ENCODE data around the gene STK10.

The STK10 gene

DNA sequence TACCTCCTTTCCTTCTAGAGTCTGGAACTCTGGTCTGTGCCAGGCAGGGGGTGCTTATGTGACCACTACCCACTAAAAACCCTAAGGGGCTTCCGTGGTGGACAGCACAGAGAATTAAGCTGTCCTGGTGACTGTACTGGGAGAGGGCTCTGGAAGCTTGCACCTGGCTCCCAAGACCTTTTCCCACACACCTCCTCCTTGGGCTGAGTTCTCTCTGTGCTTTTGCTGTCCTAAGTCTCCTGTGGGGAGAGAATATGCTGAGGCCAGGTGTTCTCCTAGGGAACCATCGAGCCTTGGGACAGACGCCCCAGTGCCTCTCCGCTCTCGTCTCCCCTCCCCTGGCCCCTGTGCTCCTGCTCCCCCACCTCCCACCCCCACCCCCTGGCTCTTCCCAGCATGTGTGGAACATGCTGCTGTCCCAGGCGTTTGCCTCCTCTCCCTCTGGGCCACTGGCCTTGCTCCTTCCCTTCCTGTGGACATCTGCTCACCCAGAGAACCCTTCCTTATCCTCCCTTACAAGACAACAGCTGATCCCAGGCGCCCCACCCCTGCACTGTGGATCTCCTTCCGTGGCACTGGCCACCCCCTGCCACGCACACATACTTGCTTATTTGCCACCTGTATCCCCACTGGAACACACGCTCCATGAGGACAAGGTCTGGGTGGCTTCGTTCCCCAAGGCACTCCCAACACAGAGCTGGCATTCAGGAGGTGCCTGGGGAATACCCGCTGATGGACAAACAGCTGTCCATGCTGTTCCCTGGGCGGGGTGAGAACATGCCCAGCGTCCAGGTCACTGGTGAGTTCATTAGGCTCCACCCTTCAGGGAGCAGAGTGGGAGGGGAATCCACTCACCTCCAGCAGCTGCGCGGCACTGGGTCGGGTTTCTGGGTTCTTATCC, 83.0 kb downstream of the STK10 start:
- DNase-seq, result no peak

DNA sequence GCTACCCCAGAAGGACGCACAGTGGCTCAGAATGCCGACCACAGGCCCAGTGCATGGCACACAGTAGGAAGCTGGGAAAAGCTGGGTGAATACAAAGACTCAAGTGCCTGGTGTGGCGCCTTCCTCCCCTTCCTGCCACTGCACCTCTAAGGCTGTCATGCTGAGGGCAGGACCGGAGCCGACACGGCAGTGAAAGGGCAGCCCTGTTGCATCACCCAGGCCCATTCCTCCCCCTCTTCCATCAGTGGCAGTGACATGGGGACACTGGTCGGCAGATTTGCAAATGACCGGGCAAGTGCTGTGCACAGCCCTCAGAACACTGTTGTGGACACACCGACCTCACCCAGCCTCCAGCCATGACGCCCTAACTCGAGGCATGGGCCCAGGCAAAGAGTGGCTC, 84.0 kb downstream of the STK10 start:
- DNase-seq, result no peak

DNA sequence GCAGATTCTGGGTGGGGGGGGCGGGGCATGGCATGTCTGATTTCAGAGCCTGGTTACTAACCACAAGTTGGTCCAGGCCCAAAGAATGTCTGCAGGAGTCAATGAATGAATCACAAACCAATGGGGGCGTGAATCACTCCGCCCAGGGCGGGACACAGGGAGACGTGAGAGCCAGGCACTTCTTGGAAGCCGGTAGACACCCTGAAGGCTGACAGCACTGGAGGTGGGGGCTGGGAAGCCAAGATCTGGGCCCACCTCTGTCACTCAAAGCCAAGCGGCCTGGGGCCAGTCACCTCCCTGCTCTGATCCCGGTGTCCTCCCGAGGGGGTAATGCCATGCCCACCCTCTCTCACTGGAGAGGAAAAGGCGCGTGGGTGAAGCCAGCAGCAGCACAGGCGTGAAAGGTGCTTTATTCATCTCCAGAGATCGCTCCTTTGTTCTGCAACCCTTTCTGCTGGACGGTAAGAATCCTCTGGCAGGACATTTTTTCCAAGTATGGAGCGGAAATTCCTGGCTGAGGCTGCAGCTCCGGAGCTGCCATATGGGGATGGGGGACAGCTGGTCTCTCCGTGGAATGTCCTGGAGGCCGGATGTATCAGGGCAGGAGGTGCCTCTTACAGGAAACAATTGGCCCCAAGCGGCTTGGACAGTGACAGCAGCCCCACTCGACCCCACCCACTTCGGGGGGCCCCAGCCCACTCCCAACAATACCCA, 85.0 kb downstream of the STK10 start:
- no peak for DNase-seq

DNA sequence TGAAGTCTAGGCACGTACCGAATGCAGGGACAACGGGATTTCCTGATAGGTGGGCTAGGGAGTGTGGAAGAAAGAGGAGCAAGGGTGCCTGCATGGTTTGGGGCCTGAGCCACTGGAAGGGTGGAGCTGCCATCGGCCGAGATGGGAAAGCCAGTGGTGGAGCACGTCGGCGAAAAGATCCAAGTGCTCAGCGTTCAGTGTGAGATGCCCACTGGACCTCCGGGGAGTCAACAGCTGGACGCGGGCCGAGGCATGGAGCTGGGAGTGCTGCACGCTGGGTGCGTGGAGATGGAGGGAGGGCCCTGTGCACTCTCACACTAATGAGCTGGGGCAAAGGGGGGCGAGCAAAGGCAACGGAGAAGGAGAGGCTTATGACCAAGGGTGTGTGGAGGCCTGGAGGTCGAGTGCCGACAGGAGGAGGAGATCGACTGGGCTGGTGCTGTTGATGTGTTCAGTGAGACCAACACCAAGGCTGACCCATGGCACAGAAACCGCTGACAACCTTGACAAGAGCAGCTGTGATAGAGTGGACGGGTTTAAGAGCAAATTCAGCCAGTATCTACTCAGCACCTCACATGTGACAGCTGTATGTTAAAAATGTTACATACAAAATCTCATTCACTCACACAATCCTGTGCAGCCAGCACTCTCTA, 85.7 kb downstream of the STK10 start:
- no peak for DNase-seq

DNA sequence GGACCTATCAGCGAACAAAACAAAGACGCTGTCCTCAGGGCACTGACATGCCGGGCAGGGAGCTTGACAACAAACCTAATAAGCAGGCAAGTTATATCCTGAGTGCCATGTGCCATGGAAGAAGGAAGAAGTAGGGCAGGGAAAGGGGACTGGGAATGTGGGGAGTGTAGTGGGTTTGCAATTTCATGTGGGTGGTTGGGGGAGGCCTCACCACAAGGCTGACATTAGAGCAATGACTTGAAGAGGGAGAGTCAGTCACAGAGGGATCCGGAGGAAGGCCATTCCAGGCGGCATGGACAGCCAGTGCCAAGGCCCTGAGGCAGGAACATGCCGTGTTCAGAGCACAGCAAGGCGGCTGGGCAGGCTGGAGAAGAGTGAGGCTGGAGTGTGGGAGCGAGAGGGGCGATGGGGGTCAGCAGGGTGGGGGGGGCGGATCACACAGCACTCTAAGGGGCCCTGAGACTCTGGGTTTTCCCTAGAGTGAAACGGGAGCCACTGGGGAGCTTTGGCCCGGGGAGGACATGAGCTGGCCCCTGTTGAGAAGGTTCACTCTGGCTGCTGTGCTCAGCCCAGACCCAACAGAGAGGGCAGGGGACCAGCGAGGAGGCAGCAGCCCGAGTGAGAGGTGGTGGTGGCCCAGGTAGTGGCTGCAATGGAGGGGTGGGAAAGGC, 86.3 kb downstream of the STK10 start:
- no peak for DNase-seq

DNA sequence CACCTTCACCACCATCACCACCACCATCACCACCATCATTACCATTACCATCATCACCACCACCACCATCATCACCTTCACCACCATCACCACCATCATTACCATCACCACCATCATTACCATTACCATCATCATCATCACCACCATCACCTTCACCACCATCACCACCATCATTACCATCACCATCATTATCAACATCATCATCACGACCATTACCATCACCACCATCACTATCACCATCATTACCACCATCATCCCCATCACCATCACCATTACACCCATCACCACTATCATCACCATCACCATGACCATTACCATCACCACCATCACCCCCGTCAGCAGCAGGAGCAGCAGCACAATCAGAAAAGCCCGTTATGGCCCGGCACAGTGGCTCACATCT, 89.1 kb downstream of the STK10 start:
- DNase-seq, result no peak

DNA sequence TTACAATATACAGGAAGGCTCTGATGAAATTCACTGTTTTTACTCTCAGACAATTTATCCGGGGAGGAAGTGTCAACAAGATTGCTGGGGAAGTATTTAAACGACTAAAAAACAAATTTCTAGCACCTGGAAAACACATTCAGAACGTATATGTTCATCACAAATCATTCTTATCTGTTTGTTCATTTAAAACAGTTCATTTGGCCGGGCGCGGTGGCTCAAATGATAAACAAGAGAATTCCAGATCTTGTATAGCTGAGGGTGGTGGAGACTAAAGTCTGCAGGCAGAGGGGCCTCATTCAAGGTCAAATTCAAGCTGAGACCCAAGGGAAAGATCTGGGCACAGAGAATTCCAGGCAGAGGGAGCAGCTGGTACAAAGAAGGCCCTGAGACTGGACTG, 90.0 kb downstream of the STK10 start:
- no peak for DNase-seq

DNA sequence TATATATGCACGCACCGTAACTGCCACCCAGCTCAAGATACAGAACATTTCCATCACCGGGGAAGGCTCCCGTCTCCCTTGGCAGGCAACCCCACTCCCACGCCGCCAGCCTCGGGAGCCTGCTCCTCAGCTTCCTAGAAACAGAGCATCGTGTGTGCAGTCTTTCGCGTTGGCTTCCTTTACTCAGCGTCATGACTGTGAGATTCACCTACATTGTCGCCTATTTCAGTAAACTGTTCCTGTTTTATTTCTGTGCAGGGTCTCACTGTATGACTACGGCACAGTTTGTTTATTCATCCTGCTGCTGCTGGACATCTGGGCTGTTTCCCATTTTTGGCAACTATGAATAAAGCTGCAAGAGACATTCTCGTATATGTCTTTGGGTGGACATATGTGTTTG, 90.7 kb downstream of the STK10 start:
- DNase-seq, result no peak

DNA sequence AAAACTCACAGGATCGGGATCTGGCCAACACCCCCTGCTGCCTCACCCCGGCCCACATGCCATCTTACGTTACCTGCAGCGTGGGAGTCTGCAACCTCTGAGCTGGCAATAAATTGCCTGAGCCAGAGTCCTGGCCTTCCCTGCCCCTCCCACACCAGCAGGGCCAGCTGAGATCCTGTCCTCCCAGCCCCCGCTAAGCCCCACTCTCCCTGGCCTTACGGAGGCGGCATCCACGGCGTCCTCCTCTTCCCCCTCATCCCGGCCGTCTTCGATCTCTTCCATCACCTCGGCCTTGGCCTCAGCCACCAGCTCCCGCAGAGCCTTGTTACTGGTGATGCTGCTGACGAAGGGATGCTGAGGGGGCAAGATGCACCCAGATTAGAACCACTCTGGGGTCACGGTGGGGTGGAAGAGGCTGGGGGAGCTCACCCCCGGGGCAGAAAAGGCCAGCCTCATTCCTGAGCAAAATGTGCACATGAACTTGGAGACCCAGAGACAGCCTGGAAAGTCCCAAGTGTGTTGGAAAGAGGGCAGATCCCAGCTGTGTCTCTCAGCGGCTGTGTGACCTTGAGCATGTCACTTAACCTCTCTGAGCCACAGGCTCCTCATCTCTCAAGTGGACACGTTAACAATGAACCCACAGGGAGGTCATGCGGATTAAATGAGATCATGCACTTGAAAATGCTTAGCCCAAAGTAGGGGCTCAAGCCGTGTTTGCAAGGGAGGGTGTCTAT, 91.7 kb downstream of the STK10 start:
- no peak for DNase-seq

DNA sequence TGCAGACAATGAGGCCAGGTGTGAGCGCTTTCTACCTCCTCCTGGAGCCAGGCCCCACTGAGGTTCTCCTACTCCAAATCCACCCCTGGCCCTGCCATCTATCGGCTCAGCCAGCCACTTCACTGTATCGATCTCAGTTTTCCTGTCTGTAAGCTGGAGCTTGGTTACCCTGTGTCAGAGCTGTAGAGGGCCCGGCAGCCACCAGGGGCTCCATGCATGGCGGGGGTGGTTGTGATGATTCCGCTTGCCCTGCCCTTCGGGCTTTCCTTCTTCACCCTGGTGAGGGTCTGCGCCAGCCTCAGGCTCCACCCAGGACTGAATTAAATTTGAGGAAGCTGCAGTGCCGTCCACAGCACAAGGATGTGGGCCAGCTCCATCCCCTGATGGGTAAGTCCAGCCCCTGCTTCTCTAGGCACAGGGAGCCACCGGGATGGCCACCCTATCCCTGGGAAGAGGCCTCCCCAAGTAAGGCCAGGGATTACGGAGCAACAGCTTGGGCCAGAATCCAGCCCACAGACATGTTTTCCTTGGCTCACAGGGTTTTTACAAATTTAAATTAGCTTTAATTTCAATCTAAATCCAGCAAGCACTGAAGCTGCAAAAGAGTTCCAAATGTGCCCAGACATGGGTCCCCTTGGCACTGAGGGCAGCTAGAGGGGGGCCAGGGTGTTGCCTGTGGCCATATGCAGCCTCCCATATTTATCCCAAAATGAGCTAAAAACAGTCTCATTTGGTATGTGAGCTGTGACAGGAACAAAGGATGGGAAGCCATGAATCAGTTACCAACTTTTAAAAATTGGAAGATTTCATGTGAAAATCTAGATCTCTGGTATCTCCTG, 92.4 kb downstream of the STK10 start:
- DNase-seq, result no peak

DNA sequence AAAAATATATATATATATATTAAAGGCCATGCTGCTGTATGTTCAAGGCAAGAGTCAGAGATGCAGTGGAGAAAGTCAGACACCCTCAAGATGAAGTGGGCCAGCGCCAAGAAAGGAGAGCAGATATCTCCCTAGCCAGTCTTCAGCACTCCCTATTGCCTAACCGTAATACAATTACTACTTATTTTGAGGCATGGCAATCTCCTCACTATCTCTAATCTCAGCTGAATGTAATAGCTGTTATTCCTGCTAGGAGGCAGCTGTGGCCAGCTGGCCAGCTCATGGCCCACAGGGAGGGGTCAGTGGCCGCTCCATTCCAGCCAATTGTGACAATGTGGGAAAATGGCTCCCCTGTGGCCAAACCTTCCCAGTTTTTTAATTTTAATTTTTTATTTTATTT, 94.1 kb downstream of the STK10 start:
- DNase-seq, result no peak

DNA sequence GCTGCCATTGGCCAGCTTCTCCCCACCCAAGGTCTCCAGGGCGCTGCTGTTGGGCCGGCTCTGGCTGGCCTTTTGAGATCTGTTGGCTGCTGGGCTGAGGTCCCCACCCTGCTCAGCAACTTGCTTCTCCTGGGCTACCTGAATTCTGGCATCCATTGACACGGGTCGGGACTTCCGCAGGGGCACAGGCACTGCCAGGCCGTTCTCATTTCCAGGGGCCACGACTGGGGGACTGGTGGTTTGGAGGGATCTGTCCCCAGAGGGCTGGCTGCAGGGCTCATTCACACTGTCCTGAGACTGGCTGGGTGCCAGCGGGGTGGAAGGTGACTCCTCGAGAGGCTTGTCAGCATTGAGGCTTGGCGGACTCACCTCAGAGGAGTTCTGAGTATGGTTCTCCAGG, 94.5 kb downstream of the STK10 start:
- no peak for DNase-seq

DNA sequence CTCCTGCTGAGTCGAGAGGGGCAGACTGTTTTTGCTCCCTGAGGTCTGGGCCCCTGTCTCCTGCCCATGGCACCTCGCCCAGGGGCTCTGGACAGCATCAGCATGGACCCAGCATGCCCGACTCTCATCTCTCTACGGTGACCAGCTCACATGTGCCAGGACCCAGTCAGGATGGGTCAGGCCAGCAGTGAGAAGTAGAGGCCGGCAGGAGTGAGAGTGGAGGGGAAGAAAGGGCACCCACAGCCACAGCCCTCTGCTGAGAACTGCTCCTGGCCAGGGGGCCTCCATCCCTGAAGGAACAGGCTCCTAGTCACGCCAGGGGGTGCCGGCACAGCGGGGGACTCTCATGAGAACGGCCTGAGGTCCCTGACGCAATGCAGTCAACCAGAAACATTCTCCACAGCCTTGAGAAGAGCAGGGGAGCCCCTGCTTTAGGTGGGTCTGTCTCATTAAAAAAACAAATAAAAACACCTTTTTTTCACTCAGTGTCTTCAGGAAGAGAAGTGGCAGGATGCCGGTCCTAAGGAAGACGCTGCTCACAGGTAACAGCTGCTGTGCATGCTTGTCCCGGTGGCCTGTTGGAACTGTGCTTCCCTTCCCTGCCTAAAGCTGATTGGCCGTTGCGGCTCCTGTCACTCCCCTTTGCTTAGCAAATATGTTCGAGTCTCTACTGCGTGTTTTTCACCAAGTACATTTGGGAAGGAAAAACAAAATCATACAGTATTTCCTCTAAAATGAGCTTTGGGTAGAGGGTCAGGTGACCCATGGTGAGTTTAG, 95.9 kb downstream of the STK10 start:
- DNase-seq, result no peak

DNA sequence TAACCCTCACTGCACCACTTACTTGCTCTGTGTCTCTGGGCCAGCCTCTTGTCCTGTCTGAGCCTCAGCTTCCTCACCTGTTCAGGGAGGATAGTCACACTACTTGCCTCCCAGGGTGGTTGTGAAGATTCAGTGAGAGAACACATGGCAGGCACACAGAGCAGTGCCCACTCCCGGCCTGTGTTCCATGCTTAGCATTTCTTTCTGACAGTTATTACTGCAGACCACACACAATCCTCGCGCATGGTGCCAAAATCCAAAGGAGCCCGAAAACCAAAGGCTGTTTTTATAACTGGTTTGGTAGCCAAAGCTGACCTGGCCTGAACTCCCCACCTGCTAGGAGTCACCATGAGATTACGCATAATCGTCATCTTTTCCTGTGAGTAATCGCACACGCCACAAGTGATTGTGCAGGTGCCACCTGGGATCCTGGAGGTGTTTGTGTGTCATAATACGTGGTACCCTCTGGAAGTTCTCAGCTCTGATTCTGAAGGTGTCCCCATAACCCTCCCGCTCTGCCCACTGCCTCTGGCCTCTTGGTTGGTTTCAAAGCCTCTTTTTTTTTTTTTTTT, 97.0 kb downstream of the STK10 start:
- no peak for DNase-seq

DNA sequence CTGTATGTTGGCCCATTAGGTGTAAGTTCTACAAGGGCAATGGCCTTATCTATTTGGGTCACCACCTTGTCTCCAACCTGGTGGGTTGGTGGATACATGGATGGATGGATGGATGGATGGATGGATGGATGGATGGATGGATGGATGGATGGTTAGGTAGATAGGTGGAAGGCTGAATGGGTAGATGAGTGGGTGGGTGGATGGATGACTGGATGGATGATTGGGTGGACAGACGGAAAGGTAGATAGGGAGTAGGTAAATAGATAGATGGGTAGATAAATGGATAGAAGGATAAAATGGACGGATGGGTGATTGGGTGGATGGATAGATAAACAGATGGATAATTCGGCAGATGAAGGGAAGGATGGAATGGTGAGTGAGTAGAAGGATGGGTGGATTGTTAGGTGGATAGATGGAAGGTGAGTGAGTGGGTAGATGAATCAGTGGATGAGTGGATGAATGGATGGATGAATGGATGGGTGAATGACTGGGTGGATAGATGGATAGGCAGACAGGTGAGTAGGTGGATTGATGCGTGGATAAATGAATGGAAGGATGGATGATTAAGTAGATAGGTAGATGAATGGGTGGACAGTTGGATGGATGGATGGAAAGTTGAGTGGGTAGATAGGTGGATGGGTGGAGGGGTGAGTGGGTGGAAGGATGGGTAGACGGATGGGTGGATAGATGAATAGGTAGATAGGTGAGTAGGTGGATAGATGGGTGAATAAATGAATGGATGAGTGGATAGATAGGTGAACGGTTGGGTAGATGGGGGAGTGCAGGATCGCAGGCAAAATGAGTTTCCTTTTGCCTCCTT, 98.5 kb downstream of the STK10 start:
- no peak for DNase-seq

DNA sequence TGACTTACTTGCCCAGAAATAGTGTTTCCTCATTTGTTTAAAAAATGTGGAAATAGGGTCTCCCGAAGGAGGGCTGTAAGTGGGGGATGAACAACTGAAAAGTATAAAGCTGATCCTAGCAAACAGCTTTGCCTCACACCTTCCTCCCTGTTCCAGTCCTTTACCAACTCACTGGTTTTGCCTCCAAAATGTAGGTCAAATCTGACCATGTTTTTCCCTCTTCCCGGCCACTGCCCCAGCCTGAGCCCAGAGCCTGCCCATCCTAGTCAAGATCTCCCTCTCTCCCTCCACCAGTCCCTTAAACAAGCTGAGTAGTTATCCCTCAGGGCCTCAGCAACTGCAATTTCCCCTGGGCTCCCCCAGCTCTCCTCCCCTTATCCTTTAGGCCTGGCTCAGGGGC, 99.2 kb downstream of the STK10 start:
- DNase-seq, result no peak

DNA sequence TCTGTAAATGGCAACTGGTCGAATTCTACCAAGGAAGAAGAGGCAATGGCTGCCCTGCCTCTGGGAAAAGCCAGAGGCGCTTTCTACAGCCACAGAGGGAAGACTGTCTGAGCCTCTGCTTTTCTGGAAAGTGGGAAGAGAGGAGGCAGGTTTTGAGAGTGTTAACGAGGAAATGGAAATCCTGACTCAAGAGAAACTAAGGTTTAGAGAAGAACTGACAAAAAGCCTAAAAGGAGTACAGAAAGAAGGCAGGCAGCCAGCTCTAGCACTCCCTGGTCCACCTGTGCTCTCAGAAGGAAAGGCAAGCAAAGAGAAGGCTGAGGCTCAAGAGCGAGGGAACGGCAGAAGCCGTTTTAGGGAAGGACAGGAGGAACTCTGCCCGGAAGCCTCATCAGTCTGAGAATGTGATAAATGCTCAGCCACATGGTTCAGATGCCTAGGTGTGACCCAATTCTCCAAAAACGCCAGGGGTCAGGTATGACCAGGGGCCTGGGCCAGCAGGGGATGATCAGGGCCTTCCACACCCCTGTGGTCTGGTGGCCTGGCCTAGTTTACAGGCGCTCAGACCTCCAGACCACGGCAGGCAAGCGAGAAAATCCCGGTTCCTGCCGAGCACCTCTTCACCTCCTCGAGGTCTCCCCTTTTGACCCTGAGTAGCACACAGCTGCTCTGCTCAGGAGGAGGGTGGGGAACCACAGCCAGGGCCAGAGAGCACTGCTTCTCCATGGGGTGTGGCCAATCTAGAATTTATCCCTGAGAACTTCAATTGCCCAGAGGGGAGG, 101.6 kb downstream of the STK10 start:
- no peak for DNase-seq

DNA sequence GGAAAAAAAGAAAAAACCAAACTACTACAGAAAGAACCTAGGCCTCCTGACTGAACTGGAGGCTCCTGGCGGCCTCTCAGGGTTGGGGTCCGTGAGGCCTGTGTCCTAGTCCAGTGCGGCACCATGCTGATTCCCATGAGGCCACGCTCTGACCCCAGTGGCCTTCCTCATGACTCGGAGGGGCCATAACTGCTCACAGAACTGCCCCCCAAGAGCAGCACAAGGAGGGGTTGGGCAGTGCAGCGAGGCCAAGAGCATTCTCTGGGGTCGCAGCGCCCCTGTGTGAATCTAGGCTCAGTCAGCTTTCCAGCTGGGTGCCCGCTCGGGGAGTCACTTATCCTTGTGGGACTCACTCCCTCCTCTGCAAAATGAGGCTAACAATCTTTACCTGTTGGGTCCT, 102.3 kb downstream of the STK10 start:
- no peak for DNase-seq

DNA sequence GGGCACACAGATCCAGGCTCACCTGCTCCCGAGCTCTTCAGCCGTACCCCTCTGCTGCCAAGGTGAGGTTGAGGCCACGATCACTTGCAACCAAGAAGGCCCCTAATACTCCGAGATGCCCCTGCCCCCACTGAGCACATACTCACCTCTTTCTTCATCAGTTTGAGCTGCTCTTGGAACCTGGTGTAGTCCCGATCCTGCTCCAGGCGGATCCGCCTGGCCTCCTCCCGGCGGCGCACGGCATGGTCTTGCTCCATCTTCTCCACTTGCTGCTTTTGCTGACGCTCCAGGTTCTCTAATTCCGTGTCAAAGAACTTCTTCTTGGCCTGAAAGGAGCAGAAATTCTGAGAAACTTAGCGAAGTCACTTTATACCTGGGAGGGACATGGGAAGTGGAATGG, 105.8 kb downstream of the STK10 start:
- DNase-seq, result no peak
